Measurements from ENCODE around the gene NFKBIL1.

Gene NFKBIL1

DNA sequence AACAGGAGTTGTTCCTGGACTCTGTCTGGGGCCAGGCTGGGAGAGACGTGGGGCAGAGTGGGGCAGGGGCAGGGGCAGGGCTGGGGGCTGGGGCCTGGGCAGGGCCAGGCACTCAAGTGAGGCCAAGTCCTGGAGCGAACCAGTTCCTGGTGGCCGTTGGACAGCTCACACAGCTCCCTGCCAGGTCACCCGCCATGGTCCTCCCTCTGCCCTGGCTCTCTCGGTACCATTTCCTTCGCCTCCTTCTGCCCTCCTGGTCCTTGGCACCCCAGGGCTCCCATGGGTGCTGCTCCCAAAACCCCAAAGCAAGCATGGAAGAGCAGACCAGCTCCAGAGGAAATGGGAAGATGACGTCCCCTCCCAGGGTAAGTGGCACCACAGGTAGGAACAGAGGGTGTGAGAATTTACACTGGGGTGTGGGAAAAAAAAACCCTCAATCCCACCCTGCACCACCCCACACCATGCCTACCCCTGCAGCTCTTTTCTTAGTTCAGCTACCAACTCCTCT, 18.5 kb upstream of the NFKBIL1 start, which contains the start of gene MCCD1:
Gene MCCD1, plus strand, starts transcription at position 142 of the 508 bp plus-strand sequence. Its CDS starts 53 bp downstream, at position 195.
- TF ChIP-seq SPI1 (IDR thresholded peaks at IDR 0.05; ENCODE audit: borderline replicate concordance, low read depth) (no peak), REST (IDR thresholded peaks at IDR 0.05; ENCODE audit: insufficient replicate concordance, low read depth) (no peak), GABPA (IDR thresholded peaks at IDR 0.05; ENCODE audit: low read depth) (no peak), POLR2AphosphoS5 (IDR thresholded peaks at IDR 0.05; ENCODE audit: low read depth) (no peak)
- TF ChIP-seq, protein P1, sequence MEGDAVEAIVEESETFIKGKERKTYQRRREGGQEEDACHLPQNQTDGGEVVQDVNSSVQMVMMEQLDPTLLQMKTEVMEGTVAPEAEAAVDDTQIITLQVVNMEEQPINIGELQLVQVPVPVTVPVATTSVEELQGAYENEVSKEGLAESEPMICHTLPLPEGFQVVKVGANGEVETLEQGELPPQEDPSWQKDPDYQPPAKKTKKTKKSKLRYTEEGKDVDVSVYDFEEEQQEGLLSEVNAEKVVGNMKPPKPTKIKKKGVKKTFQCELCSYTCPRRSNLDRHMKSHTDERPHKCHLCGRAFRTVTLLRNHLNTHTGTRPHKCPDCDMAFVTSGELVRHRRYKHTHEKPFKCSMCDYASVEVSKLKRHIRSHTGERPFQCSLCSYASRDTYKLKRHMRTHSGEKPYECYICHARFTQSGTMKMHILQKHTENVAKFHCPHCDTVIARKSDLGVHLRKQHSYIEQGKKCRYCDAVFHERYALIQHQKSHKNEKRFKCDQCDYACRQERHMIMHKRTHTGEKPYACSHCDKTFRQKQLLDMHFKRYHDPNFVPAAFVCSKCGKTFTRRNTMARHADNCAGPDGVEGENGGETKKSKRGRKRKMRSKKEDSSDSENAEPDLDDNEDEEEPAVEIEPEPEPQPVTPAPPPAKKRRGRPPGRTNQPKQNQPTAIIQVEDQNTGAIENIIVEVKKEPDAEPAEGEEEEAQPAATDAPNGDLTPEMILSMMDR (IDR thresholded peaks at IDR 0.05; ENCODE audit: insufficient read depth, low read length) = no peak
- DNase-seq (ENCODE audit: low read depth in 1 of 2, low spot score in 1 of 2) = no peak
- Histone ChIP-seq H3K4me3 (replicated peaks; ENCODE audit: insufficient read depth, low read length) (no peak within 1 kb of the TSS), H3K27ac (replicated peaks) (no peak within 1 kb of the TSS), H3K27me3 (ENCODE audit: insufficient read depth, poor library complexity, severe bottlenecking) (no peaks in the 10 kb centered on the region)

GRCh38 chr6:31529329-31530150, 17.9 kb upstream of the NFKBIL1 start:
- TF ChIP-seq REST (IDR thresholded peaks at IDR 0.05; ENCODE audit: insufficient replicate concordance, low read depth) (no peak), POLR2AphosphoS5 (IDR thresholded peaks at IDR 0.05; ENCODE audit: low read depth) (peak; percentile 77; the same call in 1 of the 2 replicates), GABPA (IDR thresholded peaks at IDR 0.05; ENCODE audit: low read depth) (no peak)
- H3K27ac ChIP-seq (replicated peaks) = no peak overlapping the region
- no peak for DNase-seq (ENCODE audit: low read depth in 1 of 2, low spot score in 1 of 2)
- H3K4me3 ChIP-seq (replicated peaks; ENCODE audit: insufficient read depth, low read length) = no peak overlapping the region
- H3K27me3 ChIP-seq (ENCODE audit: insufficient read depth, poor library complexity, severe bottlenecking) = no peaks in the 10 kb centered on the region

DNA sequence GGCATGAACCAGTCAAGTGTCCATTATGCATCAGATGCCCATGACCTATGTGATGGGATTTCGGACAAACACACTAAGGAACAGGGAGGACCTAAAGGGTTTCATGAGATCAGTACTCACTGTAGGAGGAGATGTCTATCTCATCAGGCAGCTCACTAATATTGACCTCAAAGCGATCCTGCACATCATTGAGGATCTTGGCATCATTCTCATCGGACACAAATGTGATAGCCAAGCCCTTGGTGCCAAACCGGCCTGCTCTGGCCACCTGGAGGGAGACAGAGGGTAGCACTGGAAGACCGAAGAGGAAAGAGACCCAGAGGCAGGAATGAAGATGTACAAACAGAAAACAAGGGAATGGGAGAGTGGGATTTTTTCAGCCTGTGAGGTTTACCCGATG, 16.7 kb upstream of the NFKBIL1 start:
- Histone ChIP-seq H3K27ac (replicated peaks) (no peak overlapping the region), H3K4me3 (replicated peaks; ENCODE audit: insufficient read depth, low read length) (no peak overlapping the region), H3K27me3 (ENCODE audit: insufficient read depth, poor library complexity, severe bottlenecking) (no peaks in the 10 kb centered on the region)
- no peak for DNase-seq (ENCODE audit: low read depth in 1 of 2, low spot score in 1 of 2)
- TF ChIP-seq, protein P1 (IDR thresholded peaks at IDR 0.05; ENCODE audit: insufficient read depth, low read length) = no peak
- TF ChIP-seq REST (IDR thresholded peaks at IDR 0.05; ENCODE audit: insufficient replicate concordance, low read depth) = no peak
- 0 out of 2 replicates have a peak, but pooled peaks have one; percentile 15 for TF ChIP-seq POLR2AphosphoS5 (IDR thresholded peaks at IDR 0.05; ENCODE audit: low read depth)
